IPS-20b (cell line): ENCODE measurements around the gene RPS6KA1.
"Not testable (repeated sequence)": the region's sequence is repeated elsewhere in the genome, so short reads cannot be mapped to it uniquely, and the experiment has no call there.

Experiments used
- H3K27ac ChIP-seq: one replicate; pipeline ENCODE4 v1.5.1; 2013; ENCODE audit warnings: low read length
- H3K27me3 ChIP-seq: 2 replicates; pipeline ENCODE4 v1.6.1; 2013; ENCODE audit warnings: mild to moderate bottlenecking, low read length, inconsistent platforms; ENCODE audit not compliant: insufficient read depth
- H3K36me3 ChIP-seq: 2 replicates; pipeline ENCODE4 v1.6.1; 2013; ENCODE audit warnings: low read depth, mild to moderate bottlenecking, inconsistent platforms, low read length, moderate library complexity; ENCODE audit not compliant: insufficient read depth
- H3K4me1 ChIP-seq: 2 replicates; pipeline ENCODE4 v1.6.1; 2013; ENCODE audit warnings: mild to moderate bottlenecking, control low read depth, inconsistent platforms, low read length, moderate library complexity; ENCODE audit not compliant: insufficient read depth
- H3K4me3 ChIP-seq: 2 replicates; pipeline ENCODE4 v1.5.1; 2013; ENCODE audit warnings: mild to moderate bottlenecking, low read length, inconsistent platforms
- H3K9ac ChIP-seq: 2 replicates; pipeline ENCODE4 v1.6.1; 2013; ENCODE audit warnings: low read depth, mild to moderate bottlenecking, inconsistent platforms, low read length, moderate library complexity
- H3K9me3 ChIP-seq: 2 replicates; pipeline ENCODE4 v1.6.1; 2013; ENCODE audit warnings: mild to moderate bottlenecking, low read depth, low read length, inconsistent platforms; ENCODE audit not compliant: insufficient read depth

The RPS6KA1 gene

GRCh38 chr1:26529655-26530409 lies at the start of gene RPS6KA1:
Gene RPS6KA1 (plus strand): TSS chr1:26529761. CDS start chr1:26529921, 160 bp downstream.
- Histone ChIP-seq H3K9ac (peak within 1 kb of the TSS; percentile 67; the same call in 1 of the 2 replicates), H3K4me3 (peak within 1 kb of the TSS; percentile 85), H3K9me3 (no peaks in the 10 kb centered on the region), H3K36me3 (no peaks in the 10 kb centered on the region), H3K4me1 (peaks cover 14% of the 10 kb centered on the region; the same call in 1 of the 2 replicates), H3K27ac (no peak within 1 kb of the TSS), H3K27me3 (peaks cover 6% of the 10 kb centered on the region; the same call in 1 of the 2 replicates)

- no peaks in the 10 kb centered on the region for H3K9me3 ChIP-seq
- H3K27ac ChIP-seq, result no peak overlapping the region
- H3K4me3 ChIP-seq, result no peak overlapping the region
- peaks cover 11% of the 10 kb centered on the region; the same call in 1 of the 2 replicates for H3K36me3 ChIP-seq
- H3K4me1 ChIP-seq, result no peaks in the 10 kb centered on the region
- no peaks in the 10 kb centered on the region for H3K27me3 ChIP-seq
- no peak overlapping the region for H3K9ac ChIP-seq
These were observed 46.6 kb upstream of the RPS6KA1 start for GRCh38 chr1:26482921-26483320.

GRCh38 chr1:26483980-26484379 lies 45.6 kb upstream of the RPS6KA1 start:
- Histone ChIP-seq H3K4me3 (no peak overlapping the region), H3K36me3 (peaks cover 6% of the 10 kb centered on the region; the same call in 1 of the 2 replicates), H3K27me3 (no peaks in the 10 kb centered on the region), H3K9me3 (no peaks in the 10 kb centered on the region), H3K9ac (no peak overlapping the region), H3K4me1 (no peaks in the 10 kb centered on the region), H3K27ac (no peak overlapping the region)

- H3K9ac ChIP-seq, result no peak overlapping the region
- H3K4me1 ChIP-seq, result no peaks in the 10 kb centered on the region
- no peak overlapping the region for H3K27ac ChIP-seq
- H3K36me3 ChIP-seq, result no peaks in the 10 kb centered on the region
- H3K4me3 ChIP-seq, result no peak overlapping the region
- no peaks in the 10 kb centered on the region for H3K9me3 ChIP-seq
- no peaks in the 10 kb centered on the region for H3K27me3 ChIP-seq
These were observed 39.4 kb upstream of the RPS6KA1 start for GRCh38 chr1:26490155-26490554.

- Histone ChIP-seq H3K27ac (no peak overlapping the region), H3K4me3 (no peak overlapping the region), H3K27me3 (no peaks in the 10 kb centered on the region)
These were observed 36.3 kb upstream of the RPS6KA1 start for GRCh38 chr1:26493267-26493666.

GRCh38 chr1:26493938-26494337 lies 35.6 kb upstream of the RPS6KA1 start:
- no peaks in the 10 kb centered on the region for H3K4me1 ChIP-seq

More at GRCh38 chr1:26493267-26493666, 36.3 kb upstream of the RPS6KA1 start:
- Histone ChIP-seq H3K9ac (no peak overlapping the region), H3K9me3 (no peaks in the 10 kb centered on the region), H3K4me1 (no peaks in the 10 kb centered on the region), H3K36me3 (no peaks in the 10 kb centered on the region)

GRCh38 chr1:26496861-26497260 lies 32.7 kb upstream of the RPS6KA1 start:
- Histone ChIP-seq H3K36me3 (no peaks in the 10 kb centered on the region), H3K27ac (no peak overlapping the region), H3K4me1 (no peaks in the 10 kb centered on the region), H3K27me3 (no peaks in the 10 kb centered on the region; the same call in 1 of the 2 replicates), H3K4me3 (no peak overlapping the region), H3K9me3 (no peaks in the 10 kb centered on the region), H3K9ac (no peak overlapping the region)

More at GRCh38 chr1:26493938-26494337, 35.6 kb upstream of the RPS6KA1 start:
- H3K4me3 ChIP-seq, result no peak overlapping the region
- H3K9me3 ChIP-seq, result no peaks in the 10 kb centered on the region
- no peak overlapping the region for H3K9ac ChIP-seq
- no peaks in the 10 kb centered on the region for H3K36me3 ChIP-seq
- no peaks in the 10 kb centered on the region for H3K27me3 ChIP-seq
- no peak overlapping the region for H3K27ac ChIP-seq

GRCh38 chr1:26498894-26499293 lies 30.7 kb upstream of the RPS6KA1 start:
- Histone ChIP-seq H3K36me3 (no peaks in the 10 kb centered on the region), H3K27ac (no peak overlapping the region), H3K9me3 (no peaks in the 10 kb centered on the region), H3K4me3 (no peak overlapping the region), H3K9ac (no peak overlapping the region), H3K4me1 (no peaks in the 10 kb centered on the region), H3K27me3 (no peaks in the 10 kb centered on the region; the same call in 1 of the 2 replicates)

GRCh38 chr1:26500488-26501175 lies 28.9 kb upstream of the RPS6KA1 start:
- no peak overlapping the region for H3K27ac ChIP-seq
- H3K36me3 ChIP-seq, result no peaks in the 10 kb centered on the region
- no peaks in the 10 kb centered on the region; the same call in 1 of the 2 replicates for H3K27me3 ChIP-seq
- no peaks in the 10 kb centered on the region for H3K9me3 ChIP-seq
- H3K9ac ChIP-seq, result peak overlapping the region; percentile 79; the same call in 1 of the 2 replicates
- H3K4me1 ChIP-seq, result no peaks in the 10 kb centered on the region
- peak overlapping the region; percentile 74 for H3K4me3 ChIP-seq

GRCh38 chr1:26510711-26511110 lies 18.9 kb upstream of the RPS6KA1 start:
- not testable (repeated sequence) for H3K4me3 ChIP-seq, H3K27ac ChIP-seq, H3K27me3 ChIP-seq, H3K9me3 ChIP-seq, H3K9ac ChIP-seq, H3K4me1 ChIP-seq, H3K36me3 ChIP-seq

GRCh38 chr1:26515836-26516235 lies 13.7 kb upstream of the RPS6KA1 start:
- not testable (repeated sequence) for H3K27ac ChIP-seq, H3K4me3 ChIP-seq, H3K4me1 ChIP-seq, H3K36me3 ChIP-seq, H3K9me3 ChIP-seq, H3K27me3 ChIP-seq, H3K9ac ChIP-seq
